Left renal pelvis (tissue), 4 donors: ENCODE measurements around the gene PCDHB15. TPM values are rescaled to one million over a fixed set of nuclear protein-coding genes. Genes with fewer than 3 reads are reported as not detected.
"Not testable (repeated sequence)": the region's sequence is repeated elsewhere in the genome, so short reads cannot be mapped to it uniquely, and the experiment has no call there.

Experiments used
- DNase-seq, 4 donors: peaks; one replicate each; pipeline ENCODE4 v3.0.0-alpha.2; 2013; ENCODE audit warnings: low read depth in 4 of 4, low spot score in 3 of 4
- polyA plus RNA-seq, 4 donors: library from polyadenylated mRNA; unstranded; fragments of 120-200 nt; gene quantifications; one replicate each; pipeline ENCODE4 v1.2.1, GENCODE V29; 2013; ENCODE audit not compliant: insufficient read length in 4 of 4

The PCDHB15 gene
- polyA plus RNA-seq, 4 donors = 14.7 to 17.6 (median 16.6) TPM

- not testable (repeated sequence) for DNase-seq
These were observed 1.8 kb downstream of the PCDHB15 start for GRCh38 chr5:141246971-141247370.

GRCh38 chr5:141247434-141247833 lies 2.2 kb downstream of the PCDHB15 start:
- not testable (repeated sequence) for DNase-seq

GRCh38 chr5:141250576-141250975 lies 5.4 kb downstream of the PCDHB15 start:
- DNase-seq = no peak

- DNase-seq = no peak
These were observed 13.3 kb downstream of the PCDHB15 start for GRCh38 chr5:141258464-141258863.

- DNase-seq = no peak
These were observed 13.8 kb downstream of the PCDHB15 start for GRCh38 chr5:141258948-141259347.

GRCh38 chr5:141260458-141261237 lies 15.5 kb downstream of the PCDHB15 start:
- no peak for DNase-seq

- DNase-seq = no peak
These were observed 16.0 kb downstream of the PCDHB15 start for GRCh38 chr5:141261238-141261546.

GRCh38 chr5:141269195-141269594 lies 24.0 kb downstream of the PCDHB15 start:
- no peak for DNase-seq

- no peak for DNase-seq
These were observed 27.7 kb downstream of the PCDHB15 start for GRCh38 chr5:141272906-141273305.

- no peak for DNase-seq
These were observed 53.2 kb downstream of the PCDHB15 start for GRCh38 chr5:141298376-141298775.

Other genes with a start within 250 kb of the PCDHB15 start
- gene PCDHB1, start 194.0 kb upstream of the PCDHB15 start, polyA plus RNA-seq = under 1 TPM; 0.04 to 0.15 (median 0.10) TPM
- gene PCDHB2, start 150.8 kb upstream of the PCDHB15 start, polyA plus RNA-seq = 1 to 10 TPM; 3.5 to 7.9 (median 6.0) TPM
- 1 to 10 TPM; 3.0 to 4.9 (median 3.5) TPM for gene PCDHB3, start 144.9 kb upstream of the PCDHB15 start, polyA plus RNA-seq
- 1 to 10 TPM; 1.3 to 5.8 (median 2.2) TPM for gene PCDHB4, start 123.6 kb upstream of the PCDHB15 start, polyA plus RNA-seq
- 10 to 100 TPM in 1 of 4 donors, 1 to 10 TPM in 3; 5.6 to 10.5 (median 8.0) TPM for gene PCDHB5, start 110.2 kb upstream of the PCDHB15 start, polyA plus RNA-seq
- gene PCDHB6, start 95.3 kb upstream of the PCDHB15 start, polyA plus RNA-seq = 1 to 10 TPM; 2.5 to 4.5 (median 3.4) TPM
- gene PCDHB7, start 72.8 kb upstream of the PCDHB15 start, polyA plus RNA-seq = 1 to 10 TPM; 4.0 to 7.9 (median 5.6) TPM
- 1 to 10 TPM; 1.2 to 3.5 (median 2.7) TPM for gene PCDHB8, start 67.6 kb upstream of the PCDHB15 start, polyA plus RNA-seq
- 1 to 10 TPM; 4.9 to 8.4 (median 5.7) TPM for gene PCDHB16, start 63.0 kb upstream of the PCDHB15 start, polyA plus RNA-seq
- gene PCDHB9, start 58.2 kb upstream of the PCDHB15 start, polyA plus RNA-seq = 1 to 10 TPM; 3.7 to 5.1 (median 4.5) TPM
- 10 to 100 TPM in 2 of 4 donors, 1 to 10 TPM in 2; 5.4 to 11.3 (median 8.3) TPM for gene PCDHB10, start 53.0 kb upstream of the PCDHB15 start, polyA plus RNA-seq
- gene PCDHB11, start 45.8 kb upstream of the PCDHB15 start, polyA plus RNA-seq = 1 to 10 TPM; 4.9 to 7.0 (median 6.5) TPM
- gene PCDHB12, start 36.7 kb upstream of the PCDHB15 start, polyA plus RNA-seq = 1 to 10 TPM; 4.9 to 8.6 (median 5.5) TPM
- 1 to 10 TPM; 5.5 to 8.1 (median 5.9) TPM for gene PCDHB13, start 31.5 kb upstream of the PCDHB15 start, polyA plus RNA-seq
- 10 to 100 TPM in 3 of 4 donors, 1 to 10 TPM in 1; 9.9 to 13.5 (median 10.6) TPM for gene PCDHB14, start 22.1 kb upstream of the PCDHB15 start, polyA plus RNA-seq
- under 1 TPM in 1 of 4 donors, not detected in 3; 0.17 TPM for gene SLC25A2, start 58.7 kb downstream of the PCDHB15 start, polyA plus RNA-seq
- gene TAF7, start 75.4 kb downstream of the PCDHB15 start, polyA plus RNA-seq = 100 to 1,000 TPM; 142 to 184 (median 157) TPM
- 1 to 10 TPM in 1 of 4 donors, under 1 TPM in 3; 0.47 to 1.1 (median 0.84) TPM for gene PCDHGA1, start 85.1 kb downstream of the PCDHB15 start, polyA plus RNA-seq
- gene PCDHGA2, start 93.4 kb downstream of the PCDHB15 start, polyA plus RNA-seq = 10 to 100 TPM in 1 of 4 donors, 1 to 10 TPM in 3; 5.0 to 12.8 (median 7.0) TPM
- 1 to 10 TPM; 2.3 to 6.2 (median 3.8) TPM for gene PCDHGA3, start 98.4 kb downstream of the PCDHB15 start, polyA plus RNA-seq
- 1 to 10 TPM; 1.7 to 2.1 (median 1.9) TPM for gene PCDHGB1, start 104.7 kb downstream of the PCDHB15 start, polyA plus RNA-seq
- 1 to 10 TPM; 2.3 to 4.6 (median 2.4) TPM for gene PCDHGA4, start 109.6 kb downstream of the PCDHB15 start, polyA plus RNA-seq
- gene PCDHGB2, start 114.6 kb downstream of the PCDHB15 start, polyA plus RNA-seq = 1 to 10 TPM; 3.5 to 5.2 (median 3.8) TPM
- gene PCDHGA5, start 118.8 kb downstream of the PCDHB15 start, polyA plus RNA-seq = 1 to 10 TPM; 2.2 to 6.1 (median 2.6) TPM
- 1 to 10 TPM; 1.5 to 2.8 (median 2.3) TPM for gene PCDHGB3, start 124.8 kb downstream of the PCDHB15 start, polyA plus RNA-seq
- gene PCDHGA6, start 128.5 kb downstream of the PCDHB15 start, polyA plus RNA-seq = 10 to 100 TPM in 1 of 4 donors, 1 to 10 TPM in 3; 4.9 to 11.1 (median 7.1) TPM
- 1 to 10 TPM; 1.8 to 2.5 (median 2.1) TPM for gene PCDHGA7, start 137.3 kb downstream of the PCDHB15 start, polyA plus RNA-seq
- 1 to 10 TPM; 5.0 to 7.4 (median 5.5) TPM for gene PCDHGB4, start 142.3 kb downstream of the PCDHB15 start, polyA plus RNA-seq
- gene PCDHGA8, start 147.2 kb downstream of the PCDHB15 start, polyA plus RNA-seq = under 1 TPM; 0.40 to 0.56 (median 0.44) TPM
- 10 to 100 TPM in 1 of 4 donors, 1 to 10 TPM in 3; 9.6 to 10.3 (median 9.8) TPM for gene PCDHGB5, start 152.6 kb downstream of the PCDHB15 start, polyA plus RNA-seq
- gene PCDHGA9, start 157.4 kb downstream of the PCDHB15 start, polyA plus RNA-seq = 10 to 100 TPM in 1 of 4 donors, 1 to 10 TPM in 3; 4.9 to 10.1 (median 6.6) TPM
- 10 to 100 TPM in 1 of 4 donors, 1 to 10 TPM in 3; 6.2 to 12.1 (median 8.4) TPM for gene PCDHGB6, start 162.6 kb downstream of the PCDHB15 start, polyA plus RNA-seq
- 1 to 10 TPM; 3.1 to 4.7 (median 3.5) TPM for gene PCDHGA10, start 167.6 kb downstream of the PCDHB15 start, polyA plus RNA-seq
- gene PCDHGB7, start 172.3 kb downstream of the PCDHB15 start, polyA plus RNA-seq = 10 to 100 TPM; 13.7 to 16.9 (median 16.3) TPM
- gene PCDHGA11, start 175.7 kb downstream of the PCDHB15 start, polyA plus RNA-seq = 1 to 10 TPM; 4.3 to 5.2 (median 4.6) TPM
- gene PCDHGA12, start 185.1 kb downstream of the PCDHB15 start, polyA plus RNA-seq = 1 to 10 TPM; 1.4 to 2.1 (median 1.7) TPM
- 100 to 1,000 TPM in 3 of 4 donors, 10 to 100 TPM in 1; 98.1 to 164 (median 115) TPM for gene PCDHGC3, start 230.6 kb downstream of the PCDHB15 start, polyA plus RNA-seq
- gene PCDHGC4, start 239.6 kb downstream of the PCDHB15 start, polyA plus RNA-seq = 1 to 10 TPM; 2.7 to 3.1 (median 2.9) TPM
- gene PCDHGC5, start 243.7 kb downstream of the PCDHB15 start, polyA plus RNA-seq = 1 to 10 TPM in 1 of 4 donors, under 1 TPM in 3; 0.24 to 1.0 (median 0.38) TPM